Endothelial cell of umbilical vein (primary cell): Measurements from ENCODE around the gene HDAC11. TPM values are rescaled to one million over a fixed set of nuclear protein-coding genes. Genes with fewer than 3 reads are reported as not detected.
"Not testable (repeated sequence)": the region's sequence is repeated elsewhere in the genome, so short reads cannot be mapped to it uniquely, and the experiment has no call there.

Experiments
- BruUV-seq: library from RNA; stranded (reverse); fragments of 400-500 nt; replicated peaks from 2 replicates; lab custom pipeline; 2021; lab: Mats Ljungman, UMichigan
- CTCF ChIA-PET: fragments of 300-600, 350-600 bp; sonication (Branson Sonifier 250); formaldehyde crosslinking; loops from one replicate; lab custom pipeline; 2021; ENCODE audit warnings: antibody characterized with exemption, inconsistent platforms; lab: Charles Lee
- POLR2A ChIA-PET: fragments of 300-600, 350-600 bp; sonication (Branson Sonifier 250); formaldehyde crosslinking; loops from one replicate; lab custom pipeline; 2021; ENCODE audit warnings: antibody characterized with exemption, inconsistent platforms; lab: Charles Lee
- DNase-seq: peaks from one replicate; pipeline ENCODE4 v3.0.0-alpha.2; 2011; ENCODE audit warnings: low read depth, low spot score
- FAIRE-seq: peaks from 2 replicates; lab custom pipeline; 2011; peaks lifted over from hg19 to GRCh38; lab: Jason Lieb, UNC
- H2AFZ ChIP-seq: 2 replicates; pipeline ENCODE4 v1.6.0; 2012; ENCODE audit warnings: low read depth, low read length, control low read depth, inconsistent platforms
- H3K27ac ChIP-seq: 2 replicates; pipeline ENCODE4 v1.5.1; 2011; ENCODE audit warnings: low read depth, mild to moderate bottlenecking, control low read depth, low read length, moderate library complexity; ENCODE audit not compliant: insufficient read depth
- H3K27me3 ChIP-seq, 2 experiments: 2 replicates each; pipeline versions ENCODE4 v1.6.0 to v1.6.1; 2011; ENCODE audit warnings: low read length in 2 of 2, mixed read lengths in 1 of 2; ENCODE audit not compliant: control insufficient read depth in 2 of 2, insufficient read depth in 2 of 2
- H3K36me3 ChIP-seq, 2 experiments: 2 replicates in 1 of 2; 3 replicates in 1 of 2; pipeline ENCODE4 v1.5.1; 2011; ENCODE audit warnings: low read length in 2 of 2, mild to moderate bottlenecking in 1 of 2, moderate library complexity in 1 of 2; ENCODE audit not compliant: control insufficient read depth in 2 of 2, insufficient read depth in 2 of 2; ENCODE audit errors: extremely low read depth in 1 of 2
- H3K4me1 ChIP-seq: 3 replicates; pipeline ENCODE4 v1.5.1; 2011; ENCODE audit warnings: mild to moderate bottlenecking, low read length; ENCODE audit not compliant: control insufficient read depth, insufficient read depth; ENCODE audit errors: extremely low read depth
- H3K4me2 ChIP-seq: 2 replicates; pipeline ENCODE4 v1.6.1; 2011; ENCODE audit warnings: low read length, control low read depth, mixed read lengths; ENCODE audit not compliant: insufficient read depth
- H3K4me3 ChIP-seq, 3 experiments: fragments of 200-600 bp in 1 of 3; sonication (generic), shearing (Covaris generic) in 1 of 3; replicated peaks in 1 of 3; 2 replicates each; pipeline ENCODE4 v1.5.1; 2011 to 2016; ENCODE audit warnings: control low read depth in 3 of 3, low read length in 3 of 3, mild to moderate bottlenecking in 2 of 3, inconsistent platforms in 1 of 3, low read depth in 1 of 3, moderate library complexity in 1 of 3; ENCODE audit not compliant: insufficient read depth in 1 of 3
- H3K79me2 ChIP-seq: 2 replicates; pipeline ENCODE4 v1.6.0; 2012; ENCODE audit warnings: low read length, inconsistent platforms; ENCODE audit not compliant: control insufficient read depth, insufficient read depth
- H3K9ac ChIP-seq: replicated peaks from 2 replicates; pipeline ENCODE3; 2011; ENCODE audit warnings: low read length, control low read depth; ENCODE audit not compliant: insufficient read depth; ENCODE audit errors: extremely low read depth
- H3K9me1 ChIP-seq: replicated peaks from 3 replicates; pipeline ENCODE4 v1.6.0; 2011; ENCODE audit warnings: mild to moderate bottlenecking, low read length; ENCODE audit not compliant: control insufficient read depth, insufficient read depth; ENCODE audit errors: extremely low read depth
- H3K9me3 ChIP-seq: replicated peaks from 2 replicates; pipeline ENCODE4 v1.5.1; 2012; ENCODE audit warnings: low read length, inconsistent platforms; ENCODE audit not compliant: control insufficient read depth, insufficient read depth
- H4K20me1 ChIP-seq: replicated peaks from 2 replicates; pipeline ENCODE3; 2011; ENCODE audit warnings: mild to moderate bottlenecking, low read length; ENCODE audit not compliant: control insufficient read depth, insufficient read depth; ENCODE audit errors: extremely low read depth
- EZH2 ChIP-seq: IDR thresholded peaks from 2 replicates; pipeline ENCODE4 v1.6.1; 2012; ENCODE audit warnings: borderline replicate concordance, low read depth, mild to moderate bottlenecking, moderate library complexity, low read length, inconsistent platforms; ENCODE audit not compliant: severe bottlenecking
- FOS ChIP-seq: IDR thresholded peaks from 2 replicates; pipeline ENCODE4 v1.6.1; 2011; ENCODE audit warnings: mild to moderate bottlenecking, low read length, moderate library complexity, borderline replicate concordance; ENCODE audit not compliant: insufficient read depth
- GATA2 ChIP-seq: IDR thresholded peaks from 2 replicates; pipeline ENCODE4 v1.7.0; 2011; ENCODE audit warnings: low read depth, mild to moderate bottlenecking, moderate library complexity, mixed read lengths, low read length; ENCODE audit not compliant: insufficient read length, insufficient read depth
- JUN ChIP-seq: IDR thresholded peaks from 2 replicates; pipeline ENCODE4 v1.6.1; 2011; ENCODE audit warnings: borderline replicate concordance, low read depth; ENCODE audit not compliant: insufficient read length, insufficient read depth
- MYC ChIP-seq: IDR thresholded peaks from one replicate; pipeline ENCODE4 v1.6.1; 2011; ENCODE audit warnings: mild to moderate bottlenecking, low read depth, low read length
- POLR2A ChIP-seq: IDR thresholded peaks from 2 replicates; pipeline ENCODE4 v1.6.1; 2012; ENCODE audit warnings: low read depth, mild to moderate bottlenecking, control low read depth, low read length
- POLR2AphosphoS5 ChIP-seq: IDR thresholded peaks from 2 replicates; pipeline ENCODE4 v1.6.1; 2012; ENCODE audit warnings: low read depth, mild to moderate bottlenecking, control low read depth, low read length, moderate library complexity; ENCODE audit not compliant: insufficient read depth
- dilution Hi-C: fragments of 300-500 bp; cut with MboI; formaldehyde crosslinking; loops from one replicate; pipeline ENCODE4 v1.15.0; 2019; ENCODE audit warnings: low sequenced_read_pairs; ENCODE audit not compliant: extremely low pct_ligation_motif_present
- intact Hi-C: fragments of 100-400 bp; cut with micrococcal nuclease; formaldehyde crosslinking; loops from one replicate; pipeline ENCODE4 v1.10.0; 2022
- polyA plus RNA-seq, 4 experiments: library from polyadenylated mRNA; depleted of rRNA in 3 of 4; stranded (reverse) in 3 of 4; unstranded in 1 of 4; fragments of >200 nt; gene quantifications; 2 replicates each; pipeline versions ENCODE4 v1.2.1 to v1.2.3, GENCODE V29; 2011 to 2012; ENCODE audit warnings: missing spikeins in 1 of 4
- total RNA-seq: library from RNA; stranded (reverse); gene quantifications from 2 replicates; pipeline ENCODE4 v1.2.3, GENCODE V29; 2021
- TF ChIP-seq, protein P1 (sequence below): IDR thresholded peaks from 2 replicates; pipeline ENCODE4 v1.6.1; 2011; ENCODE audit not compliant: insufficient read depth, insufficient read length
- TF ChIP-seq, protein P2 (sequence below), 2 donors: IDR thresholded peaks; 1 replicate in 1 of 2; 2 replicates in 1 of 2; pipeline ENCODE4 v1.5.1; 2011; ENCODE audit warnings: low read length in 2 of 2, mild to moderate bottlenecking in 2 of 2, moderate library complexity in 2 of 2, control low read depth in 1 of 2, inconsistent platforms in 1 of 2, low read depth in 1 of 2; ENCODE audit not compliant: insufficient read depth in 1 of 2; ENCODE audit errors: extremely low read depth in 1 of 2

HDAC11 gene
- total and polyA plus RNA-seq, 2 donors (not counting 3 experiments of a cell fraction or from before 2014, with no cell fraction given): 6.8 to 8.8 TPM

DNA sequence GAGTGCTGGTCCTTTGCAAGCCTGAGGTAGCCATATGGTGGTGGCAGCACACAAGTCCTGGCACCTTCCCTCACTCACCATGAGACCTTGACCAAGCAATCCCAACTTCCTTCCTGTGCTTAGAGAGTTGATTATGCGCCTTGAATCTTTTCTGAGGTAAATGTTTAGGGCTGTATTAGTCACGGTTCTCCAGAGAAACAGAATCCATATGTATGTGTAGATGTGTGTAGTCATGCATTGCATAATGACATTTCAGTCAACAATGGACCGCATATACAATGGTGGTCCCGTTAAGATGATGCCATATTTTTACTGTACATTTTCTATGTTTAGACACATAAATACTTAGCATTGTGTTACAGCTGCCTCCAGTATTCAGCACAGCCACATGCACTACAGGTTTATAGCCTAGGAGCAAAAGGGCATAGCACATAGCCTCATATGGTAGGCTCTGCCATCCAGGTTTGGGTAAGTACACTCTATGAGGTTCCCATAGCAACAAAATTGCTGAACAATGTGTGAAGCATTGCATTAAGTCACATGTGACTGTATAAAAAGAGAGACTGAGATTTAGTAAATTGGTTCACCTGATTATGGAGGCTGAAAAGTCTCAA, 39.8 kb upstream of the HDAC11 start:
- no TSS peak for BruUV-seq
- DNase-seq (no peak), FAIRE-seq (no peak)
- Histone ChIP-seq H3K4me2 (no peak overlapping the region), H3K9me1 (no peaks in the 10 kb centered on the region), H3K9me3 (no peaks in the 10 kb centered on the region), H3K4me1 (no peaks in the 10 kb centered on the region), H3K9ac (no peak overlapping the region), H2AFZ (no peak overlapping the region), H3K79me2 (no peaks in the 10 kb centered on the region), H3K4me3 (no peak overlapping the region), H3K27me3 (no peaks in the 10 kb centered on the region), H4K20me1 (no peaks in the 10 kb centered on the region), H3K36me3 (no peaks in the 10 kb centered on the region), H3K27ac (no peak overlapping the region)
- no peak for TF ChIP-seq POLR2AphosphoS5
- no peak for TF ChIP-seq GATA2
- TF ChIP-seq JUN: no peak
- no peak for TF ChIP-seq POLR2A
- no peak for TF ChIP-seq MYC
- no peak for TF ChIP-seq EZH2
- no peak for TF ChIP-seq FOS
- TF ChIP-seq, protein P1, sequence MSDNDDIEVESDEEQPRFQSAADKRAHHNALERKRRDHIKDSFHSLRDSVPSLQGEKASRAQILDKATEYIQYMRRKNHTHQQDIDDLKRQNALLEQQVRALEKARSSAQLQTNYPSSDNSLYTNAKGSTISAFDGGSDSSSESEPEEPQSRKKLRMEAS: no peak
- TF ChIP-seq, protein P2, sequence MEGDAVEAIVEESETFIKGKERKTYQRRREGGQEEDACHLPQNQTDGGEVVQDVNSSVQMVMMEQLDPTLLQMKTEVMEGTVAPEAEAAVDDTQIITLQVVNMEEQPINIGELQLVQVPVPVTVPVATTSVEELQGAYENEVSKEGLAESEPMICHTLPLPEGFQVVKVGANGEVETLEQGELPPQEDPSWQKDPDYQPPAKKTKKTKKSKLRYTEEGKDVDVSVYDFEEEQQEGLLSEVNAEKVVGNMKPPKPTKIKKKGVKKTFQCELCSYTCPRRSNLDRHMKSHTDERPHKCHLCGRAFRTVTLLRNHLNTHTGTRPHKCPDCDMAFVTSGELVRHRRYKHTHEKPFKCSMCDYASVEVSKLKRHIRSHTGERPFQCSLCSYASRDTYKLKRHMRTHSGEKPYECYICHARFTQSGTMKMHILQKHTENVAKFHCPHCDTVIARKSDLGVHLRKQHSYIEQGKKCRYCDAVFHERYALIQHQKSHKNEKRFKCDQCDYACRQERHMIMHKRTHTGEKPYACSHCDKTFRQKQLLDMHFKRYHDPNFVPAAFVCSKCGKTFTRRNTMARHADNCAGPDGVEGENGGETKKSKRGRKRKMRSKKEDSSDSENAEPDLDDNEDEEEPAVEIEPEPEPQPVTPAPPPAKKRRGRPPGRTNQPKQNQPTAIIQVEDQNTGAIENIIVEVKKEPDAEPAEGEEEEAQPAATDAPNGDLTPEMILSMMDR (IDR thresholded peaks at IDR 0.05; ENCODE audit: extremely low read depth in 1 of 2, insufficient read depth in 1 of 2, low read depth in 1 of 2, low read length in 2 of 2): no peak
- intact Hi-C loops (no loop called here), dilution Hi-C loops (no loop called here)
- ChIA-PET POLR2A (no interaction called here), CTCF (interaction anchor here (1.2 to 1.3 kb wide), 2 partner anchors 12 to 348 kb away, joined by 4 to 5 read pairs; no protein-coding TSS in a partner anchor)

DNA sequence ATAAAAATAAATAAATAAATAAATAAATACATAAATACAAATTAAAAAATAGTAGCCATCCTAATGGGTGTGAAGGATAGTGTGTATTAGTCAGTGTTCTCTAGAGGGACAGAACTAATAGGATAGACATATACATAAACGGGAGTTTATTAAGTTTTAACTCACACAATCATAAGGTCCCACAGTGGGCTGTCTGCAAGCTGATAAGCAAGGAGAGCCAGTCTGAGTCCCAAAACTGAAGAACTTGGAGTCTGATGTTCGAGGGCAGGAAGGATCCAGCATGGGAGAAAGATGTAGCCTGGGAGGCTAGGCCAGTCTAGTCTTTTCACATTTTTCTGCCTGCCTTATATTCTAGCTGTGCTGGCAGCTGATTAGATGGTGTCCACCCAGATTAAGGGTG, 37.2 kb upstream of the HDAC11 start:
- H3K4me3 ChIP-seq, POLR2A ChIA-PET: not testable (repeated sequence)

More for the DNA sequence above, 37.2 kb upstream of the HDAC11 start:
- H3K4me1 ChIP-seq, FAIRE-seq, H3K36me3 ChIP-seq, H3K9me1 ChIP-seq, intact Hi-C loops, BruUV-seq, H3K9ac ChIP-seq, H3K27me3 ChIP-seq, dilution Hi-C loops, H4K20me1 ChIP-seq, CTCF ChIA-PET, H3K4me2 ChIP-seq, H3K79me2 ChIP-seq, H3K9me3 ChIP-seq, H3K27ac ChIP-seq, DNase-seq, H2AFZ ChIP-seq: not testable (repeated sequence)
